G401.6 (cell line): ENCODE data around the gene PLPPR5.
"Not testable (repeated sequence)": the region's sequence is repeated elsewhere in the genome, so short reads cannot be mapped to it uniquely, and the experiment has no call there.

Experiments used
- FAIRE-seq: peaks from 2 replicates; lab custom pipeline; 2012; peaks lifted over from hg19 to GRCh38; lab: Jason Lieb, UNC

PLPPR5 gene, protein sequence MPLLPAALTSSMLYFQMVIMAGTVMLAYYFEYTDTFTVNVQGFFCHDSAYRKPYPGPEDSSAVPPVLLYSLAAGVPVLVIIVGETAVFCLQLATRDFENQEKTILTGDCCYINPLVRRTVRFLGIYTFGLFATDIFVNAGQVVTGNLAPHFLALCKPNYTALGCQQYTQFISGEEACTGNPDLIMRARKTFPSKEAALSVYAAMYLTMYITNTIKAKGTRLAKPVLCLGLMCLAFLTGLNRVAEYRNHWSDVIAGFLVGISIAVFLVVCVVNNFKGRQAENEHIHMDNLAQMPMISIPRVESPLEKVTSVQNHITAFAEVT

DNA sequence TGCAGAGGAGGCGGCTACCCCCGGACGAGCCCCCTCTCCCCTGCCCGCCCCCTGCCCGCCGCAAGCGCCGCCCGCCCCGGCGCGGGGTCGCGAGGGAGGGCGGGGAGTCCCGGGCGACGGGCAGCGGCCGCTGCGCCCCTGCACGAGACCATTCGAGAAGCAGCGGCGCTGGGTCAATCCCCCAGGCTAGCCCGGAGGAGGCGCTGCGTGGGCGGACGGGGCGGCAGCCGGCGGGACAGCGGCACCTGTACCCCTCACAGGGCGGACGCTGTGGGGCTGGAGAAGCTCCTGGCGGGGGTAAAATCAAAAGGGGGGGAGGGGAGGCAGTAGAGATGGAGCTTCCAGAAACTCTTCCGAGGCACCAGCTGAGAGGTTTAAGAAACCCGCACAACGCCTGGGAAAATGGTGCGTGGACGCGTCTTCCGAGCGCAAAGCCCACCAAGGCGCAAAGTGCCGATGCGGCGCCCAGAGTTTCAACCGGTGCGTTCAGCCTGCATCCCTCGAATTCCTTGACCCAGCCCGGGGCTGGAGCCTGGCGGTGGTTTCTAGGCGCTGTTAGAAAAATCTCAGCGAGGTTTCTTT is at the start of gene PLPPR5:
Gene PLPPR5 (minus strand): TSS at position 1 of the 582 bp plus-strand sequence. CDS start 190 bp downstream, outside the sequence.
- FAIRE-seq = no peak

DNA sequence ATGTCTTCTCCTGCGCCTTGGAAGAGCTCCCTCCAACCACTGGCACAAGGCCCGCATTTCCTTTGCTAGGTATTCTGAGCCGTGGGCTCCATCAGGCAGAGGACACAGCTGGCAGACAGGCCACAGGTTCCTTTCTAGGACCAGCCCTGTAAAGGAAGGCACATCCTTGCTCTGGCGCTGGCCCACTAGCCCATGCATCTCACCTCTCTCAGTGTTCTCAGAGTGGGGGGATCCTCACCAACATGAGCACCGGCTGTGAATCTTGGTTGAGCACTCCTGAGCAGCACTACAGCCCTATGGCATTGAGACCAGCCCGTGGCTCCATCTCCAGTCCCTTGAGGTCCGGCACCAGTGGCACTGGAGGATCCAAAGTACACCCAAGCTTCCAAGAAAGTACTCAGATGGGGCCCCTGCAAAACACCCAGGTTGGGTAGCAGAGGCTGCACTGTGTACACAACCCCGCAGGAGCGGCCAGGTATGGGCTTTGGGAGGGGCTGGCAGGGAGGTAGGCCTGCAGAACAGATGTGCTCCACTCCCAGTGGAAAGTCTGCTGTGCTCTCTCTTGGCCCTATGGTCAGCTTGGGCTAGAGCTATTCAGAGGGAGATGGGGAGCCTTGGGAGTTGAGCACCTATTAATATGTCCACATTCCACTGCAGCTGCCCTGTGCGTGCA is 47.1 kb upstream of the PLPPR5 start:
- no peak for FAIRE-seq

GRCh38 chr1:99049745-99050144 is 45.1 kb upstream of the PLPPR5 start:
- no peak for FAIRE-seq

GRCh38 chr1:99036746-99037145 is 32.1 kb upstream of the PLPPR5 start:
- not testable (repeated sequence) for FAIRE-seq

GRCh38 chr1:99018313-99018712 is 13.7 kb upstream of the PLPPR5 start:
- FAIRE-seq = no peak

DNA sequence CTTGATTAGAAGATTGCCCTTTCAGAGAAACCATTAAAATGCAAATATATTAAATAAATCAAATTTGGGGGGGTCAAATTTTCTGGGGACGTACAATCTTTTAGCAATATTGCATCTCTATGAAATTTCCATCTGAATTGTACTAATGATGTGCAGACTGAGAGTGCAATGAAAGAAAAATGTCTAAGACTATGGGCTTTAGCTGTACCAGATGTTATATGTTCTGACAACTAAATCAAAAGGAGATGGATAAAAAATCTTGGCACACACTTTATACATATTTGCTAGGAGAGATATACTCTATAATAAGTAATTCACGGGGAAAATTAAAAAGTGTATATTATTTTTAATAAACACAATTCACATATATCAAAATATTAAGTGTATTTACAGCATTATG is 13.0 kb upstream of the PLPPR5 start:
- no peak for FAIRE-seq

DNA sequence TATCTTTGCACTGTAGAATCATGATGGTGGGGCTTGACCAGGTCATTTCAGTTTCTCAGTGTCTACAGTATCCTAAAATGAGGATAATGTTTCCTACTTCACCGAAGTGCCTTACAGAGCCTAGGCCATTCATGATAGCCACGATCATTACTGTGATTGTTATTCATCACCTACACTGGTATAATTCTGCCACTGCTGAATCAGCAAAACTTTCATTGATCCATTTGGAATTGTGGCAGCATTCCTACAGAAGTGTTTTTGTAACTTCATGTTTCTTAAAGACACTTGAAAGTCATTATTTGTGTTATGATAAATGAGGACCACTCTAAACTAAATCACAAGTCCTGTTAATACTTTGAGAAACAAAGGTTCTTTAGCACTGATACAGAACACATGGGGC is 6.0 kb upstream of the PLPPR5 start:
- no peak for FAIRE-seq

GRCh38 chr1:99007366-99007765 is 2.7 kb upstream of the PLPPR5 start:
- no peak for FAIRE-seq

GRCh38 chr1:99005537-99005942 is 879 bp upstream of the PLPPR5 start:
- no peak for FAIRE-seq

- no peak for FAIRE-seq
These were observed 304 bp downstream of the PLPPR5 start for GRCh38 chr1:99004254-99004860.

DNA sequence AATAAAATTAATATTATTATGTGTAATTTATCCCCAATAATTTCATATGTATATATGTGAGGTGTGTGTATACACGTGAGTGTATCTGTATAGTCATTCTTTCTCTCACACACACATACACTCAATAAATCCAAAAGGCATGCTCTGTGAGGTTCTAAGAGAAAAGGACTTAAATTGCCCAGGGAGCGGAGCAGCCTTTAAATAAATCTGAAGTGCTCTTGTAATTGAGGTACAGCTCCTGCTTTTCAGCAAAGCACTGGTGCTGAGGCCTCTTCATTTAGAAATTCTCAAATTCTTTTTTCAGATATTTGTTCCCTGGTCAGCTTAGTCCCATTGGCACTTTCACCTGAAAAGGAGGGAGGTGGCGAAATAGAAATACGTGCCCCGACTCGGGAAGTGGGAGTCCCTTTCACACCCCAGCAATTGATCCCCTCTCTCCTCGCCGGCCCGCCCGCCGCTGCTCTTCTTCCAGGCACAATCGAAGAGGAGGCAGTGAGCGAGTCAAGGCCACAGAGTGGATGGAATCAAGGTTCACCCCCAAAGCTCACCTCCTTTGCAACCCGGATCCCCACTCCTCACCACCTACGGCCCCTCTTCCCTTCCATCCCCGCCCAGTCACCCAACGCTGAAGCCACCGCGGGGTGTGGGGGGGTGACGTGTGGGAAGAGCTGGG is 944 bp downstream of the PLPPR5 start:
- no peak for FAIRE-seq

DNA sequence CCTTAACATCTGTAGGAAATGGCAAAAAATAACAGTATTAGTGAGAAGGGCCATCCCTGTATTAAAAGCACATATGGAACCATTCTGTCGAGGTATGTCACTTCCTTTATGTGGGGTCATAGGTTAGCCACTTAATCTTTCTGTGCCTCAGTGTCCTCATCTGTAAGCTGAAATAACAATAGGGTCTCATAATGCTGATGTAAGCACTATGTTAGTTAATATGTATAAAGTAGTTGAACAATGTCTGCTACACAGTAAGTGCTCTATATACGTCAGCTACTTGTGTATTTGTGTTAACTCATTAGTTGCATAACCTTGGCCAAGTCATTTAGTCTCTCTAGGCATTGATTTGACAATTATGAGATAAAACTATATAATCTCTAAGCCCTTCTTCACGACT is 11.8 kb downstream of the PLPPR5 start:
- no peak for FAIRE-seq

DNA sequence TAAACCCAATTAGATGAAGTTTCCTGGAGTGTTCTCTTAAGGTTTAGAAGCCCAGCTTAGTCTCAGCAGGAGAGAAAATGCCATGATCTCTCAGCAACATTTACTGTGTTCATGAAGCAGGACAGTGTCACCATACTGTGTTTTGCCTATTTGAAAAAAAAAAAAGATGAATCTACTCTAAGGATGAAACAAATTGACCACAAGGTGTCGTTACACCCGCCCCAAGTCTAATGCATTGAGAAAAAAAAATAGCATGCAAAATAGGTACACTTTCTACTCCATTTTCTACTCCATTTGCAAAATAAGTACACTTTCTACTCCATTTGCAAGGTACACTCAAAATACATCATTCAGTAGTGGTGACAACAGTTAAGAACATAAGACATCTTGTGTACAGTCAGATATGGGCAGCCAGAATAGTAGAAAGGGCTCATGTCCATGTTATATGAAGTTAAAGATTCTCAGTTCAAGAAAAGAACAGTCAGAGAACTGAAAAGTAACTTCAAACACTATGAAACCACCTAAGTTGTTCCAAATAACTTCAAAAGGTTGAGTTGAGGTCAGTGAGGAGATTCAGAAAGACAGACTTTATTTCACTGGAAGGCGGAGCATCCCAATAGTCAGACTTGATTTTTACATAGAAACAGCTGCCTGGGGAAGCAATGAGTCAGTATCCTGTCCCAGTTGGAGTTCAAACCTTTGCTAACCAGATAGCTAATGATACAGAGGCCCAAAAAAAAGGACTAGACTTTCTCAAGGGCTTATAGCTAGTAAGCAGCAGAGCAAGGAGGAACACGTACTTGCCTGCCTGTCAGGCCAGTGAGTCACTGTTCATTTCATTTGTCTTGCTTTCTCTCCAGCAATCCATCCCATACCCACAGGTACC is 13.3 kb downstream of the PLPPR5 start:
- FAIRE-seq = peak; percentile 8

GRCh38 chr1:98989556-98989907 is 15.1 kb downstream of the PLPPR5 start:
- FAIRE-seq = no peak

DNA sequence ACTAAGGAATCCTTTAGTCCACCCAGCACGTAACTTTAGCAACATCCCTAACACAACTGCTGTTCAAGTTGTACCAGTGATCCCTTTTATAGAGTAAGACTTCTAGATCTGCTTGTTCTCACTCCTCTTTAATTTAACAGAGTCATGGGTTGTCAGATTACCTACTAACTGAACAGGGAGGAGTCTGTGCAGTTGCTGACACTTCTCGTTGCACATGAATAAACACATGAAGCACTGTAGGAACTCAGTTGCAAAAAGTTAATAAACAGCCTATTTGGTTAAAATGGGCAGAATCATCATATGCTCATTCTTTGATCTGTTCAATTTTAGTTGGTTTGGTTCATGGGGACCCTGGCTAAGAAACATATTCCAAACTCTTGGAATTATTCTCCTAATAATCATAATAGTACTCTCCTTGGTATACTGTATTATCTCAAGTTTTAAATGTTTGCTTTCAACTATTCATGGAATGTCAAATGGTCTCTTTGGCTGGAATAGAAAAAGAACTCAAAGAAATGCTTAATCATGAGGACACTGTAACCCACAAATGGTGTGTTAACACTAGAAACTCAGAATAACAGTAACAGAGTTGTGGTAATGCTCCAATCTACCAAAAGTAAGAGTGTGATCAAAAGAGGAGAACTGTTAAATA is 15.6 kb downstream of the PLPPR5 start:
- FAIRE-seq = no peak

DNA sequence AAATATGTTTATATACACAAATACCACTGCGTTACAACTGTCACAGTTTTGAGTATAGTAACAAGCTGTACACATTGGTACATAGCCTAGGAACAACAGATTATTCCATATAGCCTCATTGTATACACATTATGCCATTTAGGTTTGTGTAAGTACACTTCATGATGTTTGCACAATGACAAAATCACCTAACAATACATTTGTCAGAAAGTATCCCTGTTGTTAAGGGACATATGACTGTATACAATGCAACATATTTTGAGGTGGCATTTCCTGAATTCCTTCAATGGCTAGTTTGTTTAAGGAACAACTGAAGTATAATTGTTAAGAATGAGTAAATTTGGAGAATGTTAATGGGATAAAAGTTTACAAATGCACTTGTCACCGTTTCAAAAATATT is 19.0 kb downstream of the PLPPR5 start:
- FAIRE-seq = no peak

GRCh38 chr1:98981917-98982513 is 22.6 kb downstream of the PLPPR5 start:
- FAIRE-seq = no peak

GRCh38 chr1:98979463-98979862 is 25.2 kb downstream of the PLPPR5 start:
- FAIRE-seq = no peak

GRCh38 chr1:98975810-98976209 is 28.9 kb downstream of the PLPPR5 start:
- no peak for FAIRE-seq

DNA sequence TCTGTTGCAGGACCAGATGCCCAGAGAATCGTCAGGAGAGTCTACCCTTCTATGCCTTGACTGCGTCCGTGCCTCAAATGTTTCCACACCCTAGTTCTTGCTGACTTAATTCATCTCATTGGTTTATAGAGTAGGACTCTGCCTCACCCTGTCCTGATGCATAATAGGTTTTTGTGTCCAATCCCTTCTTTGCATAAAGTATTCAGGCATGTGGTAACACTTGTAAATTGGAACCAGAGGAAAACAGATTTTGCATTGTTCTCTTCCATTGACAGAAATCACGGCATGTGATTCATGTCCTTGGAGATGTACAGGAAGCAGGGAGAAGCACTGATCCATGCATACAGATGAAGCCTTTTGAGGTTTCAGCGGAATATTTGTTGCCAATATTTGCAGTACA is 29.5 kb downstream of the PLPPR5 start:
- no peak for FAIRE-seq
